Measurements from ENCODE around the gene GRIP1.

The GRIP1 gene

GRCh38 chr12:66693901-66694513 is 15.1 kb upstream of the GRIP1 start:
- DNase-seq (ENCODE audit: low spot score), result peak; percentile 69

GRCh38 chr12:66692986-66693385 is 14.1 kb upstream of the GRIP1 start:
- no peak for DNase-seq (ENCODE audit: low spot score)

GRCh38 chr12:66692170-66692569 is 13.3 kb upstream of the GRIP1 start:
- DNase-seq (ENCODE audit: low spot score), result no peak

- DNase-seq (ENCODE audit: low spot score), result no peak
These were observed 10.1 kb upstream of the GRIP1 start for GRCh38 chr12:66688846-66689439.

GRCh38 chr12:66684222-66684621 is 5.3 kb upstream of the GRIP1 start:
- no peak for DNase-seq (ENCODE audit: low spot score)

- no peak for DNase-seq (ENCODE audit: low spot score)
These were observed 4.9 kb upstream of the GRIP1 start for GRCh38 chr12:66683822-66684221.

- DNase-seq (ENCODE audit: low spot score), result no peak
These were observed 4.2 kb upstream of the GRIP1 start for GRCh38 chr12:66683073-66683472.

- no peak for DNase-seq (ENCODE audit: low spot score)
These were observed 697 bp upstream of the GRIP1 start for GRCh38 chr12:66679461-66680084.

GRCh38 chr12:66676241-66676640 is 2.6 kb downstream of the GRIP1 start:
- DNase-seq (ENCODE audit: low spot score), result no peak

GRCh38 chr12:66674495-66675122 is 4.3 kb downstream of the GRIP1 start:
- DNase-seq (ENCODE audit: low spot score), result no peak

- DNase-seq (ENCODE audit: low spot score), result no peak
These were observed 9.3 kb downstream of the GRIP1 start for GRCh38 chr12:66669541-66669940.

GRCh38 chr12:66668311-66668710 is 10.6 kb downstream of the GRIP1 start:
- no peak for DNase-seq (ENCODE audit: low spot score)

GRCh38 chr12:66667906-66668305 is 11.0 kb downstream of the GRIP1 start:
- no peak for DNase-seq (ENCODE audit: low spot score)

- no peak for DNase-seq (ENCODE audit: low spot score)
These were observed 12.4 kb downstream of the GRIP1 start for GRCh38 chr12:66666481-66666880.

GRCh38 chr12:66665435-66665985 is 13.4 kb downstream of the GRIP1 start:
- DNase-seq (ENCODE audit: low spot score), result no peak

GRCh38 chr12:66664076-66664475 is 14.8 kb downstream of the GRIP1 start:
- no peak for DNase-seq (ENCODE audit: low spot score)

- no peak for DNase-seq (ENCODE audit: low spot score)
These were observed 15.3 kb downstream of the GRIP1 start for GRCh38 chr12:66663611-66664010.

GRCh38 chr12:66662729-66663128 is 16.1 kb downstream of the GRIP1 start:
- DNase-seq (ENCODE audit: low spot score), result peak; percentile 14

- DNase-seq (ENCODE audit: low spot score), result no peak
These were observed 16.7 kb downstream of the GRIP1 start for GRCh38 chr12:66662179-66662578.

GRCh38 chr12:66661357-66661756 is 17.5 kb downstream of the GRIP1 start:
- DNase-seq (ENCODE audit: low spot score), result no peak

GRCh38 chr12:66653796-66654195 is 25.1 kb downstream of the GRIP1 start:
- DNase-seq (ENCODE audit: low spot score), result no peak

- no peak for DNase-seq (ENCODE audit: low spot score)
These were observed 30.7 kb downstream of the GRIP1 start for GRCh38 chr12:66648033-66648735.
